Measurements from ENCODE around the gene TTC22.

- TF ChIP-seq CTCF (IDR thresholded peaks at IDR 0.05) = no peak
- no peak for TF ChIP-seq EZH2phosphoT487 (IDR thresholded peaks at IDR 0.05)
These were observed 13.5 kb downstream of the TTC22 start for GRCh38 chr1:54787604-54788003.

All from neural progenitor cell (in vitro differentiated cells).